WI38 (cell line): ENCODE data around the gene SCN1B.

ENCODE experiments used
- H3K4me3 ChIP-seq: 2 replicates; pipeline ENCODE4 v1.5.1; 2011; ENCODE audit warnings: low read depth, mild to moderate bottlenecking, control low read depth, low read length
- TF ChIP-seq, protein P1 (sequence below): IDR thresholded peaks from 2 replicates; pipeline ENCODE4 v1.5.1; 2012; ENCODE audit warnings: low read depth, mild to moderate bottlenecking, control low read depth, low read length

SCN1B gene

DNA sequence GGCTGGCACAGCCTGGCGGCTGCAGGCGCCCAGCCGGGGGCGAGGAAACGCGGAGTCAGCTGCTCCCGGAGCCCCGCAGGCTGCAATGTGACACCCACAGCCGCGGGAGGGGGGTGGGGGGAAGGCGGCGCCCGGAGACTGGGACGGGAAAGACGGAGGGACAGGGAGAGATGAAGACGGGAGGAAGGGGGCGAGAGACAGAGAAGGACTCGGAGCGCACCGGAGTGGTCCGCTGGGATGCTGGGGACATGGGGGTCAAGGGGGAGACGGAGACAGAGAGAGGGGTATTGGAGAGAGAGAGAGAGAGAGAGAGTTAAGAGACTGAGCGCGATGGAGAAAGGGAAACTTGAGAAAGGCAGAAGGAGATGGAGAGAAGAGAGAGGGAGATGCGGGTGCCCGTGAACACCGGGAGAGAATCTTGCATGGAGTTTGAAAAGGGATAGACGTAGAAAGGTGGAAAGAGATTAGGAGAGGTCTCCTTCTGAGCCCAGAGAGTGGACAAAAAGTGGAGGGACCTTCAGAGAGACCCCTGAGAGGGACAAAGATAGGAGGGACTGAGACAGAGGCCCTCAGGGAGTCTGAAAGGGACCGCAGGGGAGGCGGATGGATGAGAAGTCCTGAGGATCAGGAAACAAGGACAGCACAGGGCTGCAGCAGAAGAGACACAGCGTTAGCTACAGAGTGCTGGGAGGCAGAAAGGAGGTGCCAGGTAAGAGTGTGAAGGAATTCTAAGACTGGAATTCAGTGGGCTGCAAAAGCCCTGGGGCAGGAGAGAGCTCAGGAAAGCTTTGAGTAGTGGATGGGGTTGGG, 1.0 kb downstream of the SCN1B start:
- H3K4me3 ChIP-seq, result peak overlapping the region; percentile 60
- TF ChIP-seq, protein P1, sequence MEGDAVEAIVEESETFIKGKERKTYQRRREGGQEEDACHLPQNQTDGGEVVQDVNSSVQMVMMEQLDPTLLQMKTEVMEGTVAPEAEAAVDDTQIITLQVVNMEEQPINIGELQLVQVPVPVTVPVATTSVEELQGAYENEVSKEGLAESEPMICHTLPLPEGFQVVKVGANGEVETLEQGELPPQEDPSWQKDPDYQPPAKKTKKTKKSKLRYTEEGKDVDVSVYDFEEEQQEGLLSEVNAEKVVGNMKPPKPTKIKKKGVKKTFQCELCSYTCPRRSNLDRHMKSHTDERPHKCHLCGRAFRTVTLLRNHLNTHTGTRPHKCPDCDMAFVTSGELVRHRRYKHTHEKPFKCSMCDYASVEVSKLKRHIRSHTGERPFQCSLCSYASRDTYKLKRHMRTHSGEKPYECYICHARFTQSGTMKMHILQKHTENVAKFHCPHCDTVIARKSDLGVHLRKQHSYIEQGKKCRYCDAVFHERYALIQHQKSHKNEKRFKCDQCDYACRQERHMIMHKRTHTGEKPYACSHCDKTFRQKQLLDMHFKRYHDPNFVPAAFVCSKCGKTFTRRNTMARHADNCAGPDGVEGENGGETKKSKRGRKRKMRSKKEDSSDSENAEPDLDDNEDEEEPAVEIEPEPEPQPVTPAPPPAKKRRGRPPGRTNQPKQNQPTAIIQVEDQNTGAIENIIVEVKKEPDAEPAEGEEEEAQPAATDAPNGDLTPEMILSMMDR, result no peak

DNA sequence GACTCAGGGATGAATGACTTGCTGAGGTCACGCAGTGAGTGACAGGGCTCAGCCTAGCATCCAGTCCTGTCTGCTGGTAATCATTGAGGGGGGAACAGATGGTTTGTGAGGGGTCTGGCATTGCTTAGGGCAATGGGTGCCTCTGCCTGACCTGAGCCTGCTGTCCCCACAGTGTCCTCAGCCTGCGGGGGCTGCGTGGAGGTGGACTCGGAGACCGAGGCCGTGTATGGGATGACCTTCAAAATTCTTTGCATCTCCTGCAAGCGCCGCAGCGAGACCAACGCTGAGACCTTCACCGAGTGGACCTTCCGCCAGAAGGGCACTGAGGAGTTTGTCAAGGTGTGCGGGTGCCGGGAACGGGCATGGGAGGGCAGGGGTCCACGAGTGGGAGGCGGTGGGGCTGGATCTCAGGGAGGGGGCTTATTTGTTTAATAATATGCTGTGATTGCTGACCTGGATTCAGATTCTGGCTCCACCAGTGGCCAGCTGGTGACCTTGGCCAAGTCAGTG, 2.1 kb downstream of the SCN1B start:
- TF ChIP-seq, protein P1, result no peak
- no peak overlapping the region for H3K4me3 ChIP-seq

DNA sequence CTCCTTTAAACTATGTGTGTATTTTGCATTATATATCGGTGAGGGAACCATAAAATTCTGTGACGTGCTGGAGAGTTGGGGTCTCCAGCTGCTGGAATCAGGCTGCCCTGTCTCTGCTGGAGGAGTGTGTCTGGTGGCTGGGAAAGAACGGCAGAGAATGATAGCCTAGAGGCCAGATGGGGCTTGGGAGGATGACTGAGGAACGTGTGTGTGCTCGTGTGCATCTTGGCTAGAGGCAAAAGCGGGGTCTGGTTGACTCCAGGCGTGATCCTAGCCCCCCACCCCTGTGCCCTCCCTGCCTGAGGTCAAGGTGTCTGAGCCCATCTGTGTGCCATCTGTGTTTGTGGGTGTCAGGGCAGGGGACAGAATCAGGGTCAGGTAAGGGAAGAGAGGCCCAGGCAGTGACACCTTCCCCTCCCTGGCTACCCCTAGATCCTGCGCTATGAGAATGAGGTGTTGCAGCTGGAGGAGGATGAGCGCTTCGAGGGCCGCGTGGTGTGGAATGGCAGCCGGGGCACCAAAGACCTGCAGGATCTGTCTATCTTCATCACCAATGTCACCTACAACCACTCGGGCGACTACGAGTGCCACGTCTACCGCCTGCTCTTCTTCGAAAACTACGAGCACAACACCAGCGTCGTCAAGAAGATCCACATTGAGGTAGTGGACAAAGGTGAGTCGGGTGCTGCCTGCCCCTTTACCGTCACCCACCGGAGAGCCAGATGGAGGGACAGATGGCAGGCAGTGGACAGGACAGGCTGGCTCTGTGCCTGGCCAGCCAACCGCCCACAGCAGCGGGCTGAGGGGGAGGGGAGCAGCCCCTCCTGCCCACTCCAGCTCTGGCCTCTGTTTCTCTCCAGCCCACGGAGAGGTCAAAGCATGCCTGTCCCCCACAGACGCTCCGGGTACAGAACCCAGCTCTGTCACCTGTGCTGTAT, 3.1 kb downstream of the SCN1B start:
- TF ChIP-seq, protein P1, result no peak
- H3K4me3 ChIP-seq, result no peak overlapping the region

DNA sequence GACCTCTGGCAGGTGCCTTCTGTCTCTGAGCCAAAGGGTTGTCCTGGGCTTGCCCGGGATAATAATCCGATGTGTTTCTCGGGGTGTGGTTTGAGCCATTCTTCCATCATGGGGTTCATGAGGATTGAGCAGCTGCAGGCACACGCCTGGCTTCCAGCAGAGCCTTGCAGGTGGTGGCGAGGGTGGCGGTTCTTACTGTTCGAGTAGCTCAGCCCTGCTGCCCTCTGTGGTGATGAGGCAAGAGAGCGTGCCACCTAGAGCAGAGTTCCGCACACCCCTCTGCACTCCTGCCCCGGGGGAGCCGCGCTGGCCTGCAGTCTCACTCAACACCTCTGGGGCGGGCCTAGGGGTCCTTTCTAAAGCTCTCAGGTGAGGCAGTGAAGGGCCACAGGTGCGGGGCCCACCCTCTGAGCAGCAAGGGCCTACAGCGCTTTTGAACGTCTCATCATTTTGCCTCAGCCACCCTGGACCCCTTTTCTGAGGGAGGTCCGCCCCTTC, 3.8 kb downstream of the SCN1B start:
- TF ChIP-seq, protein P1, result no peak
- no peak overlapping the region for H3K4me3 ChIP-seq

DNA sequence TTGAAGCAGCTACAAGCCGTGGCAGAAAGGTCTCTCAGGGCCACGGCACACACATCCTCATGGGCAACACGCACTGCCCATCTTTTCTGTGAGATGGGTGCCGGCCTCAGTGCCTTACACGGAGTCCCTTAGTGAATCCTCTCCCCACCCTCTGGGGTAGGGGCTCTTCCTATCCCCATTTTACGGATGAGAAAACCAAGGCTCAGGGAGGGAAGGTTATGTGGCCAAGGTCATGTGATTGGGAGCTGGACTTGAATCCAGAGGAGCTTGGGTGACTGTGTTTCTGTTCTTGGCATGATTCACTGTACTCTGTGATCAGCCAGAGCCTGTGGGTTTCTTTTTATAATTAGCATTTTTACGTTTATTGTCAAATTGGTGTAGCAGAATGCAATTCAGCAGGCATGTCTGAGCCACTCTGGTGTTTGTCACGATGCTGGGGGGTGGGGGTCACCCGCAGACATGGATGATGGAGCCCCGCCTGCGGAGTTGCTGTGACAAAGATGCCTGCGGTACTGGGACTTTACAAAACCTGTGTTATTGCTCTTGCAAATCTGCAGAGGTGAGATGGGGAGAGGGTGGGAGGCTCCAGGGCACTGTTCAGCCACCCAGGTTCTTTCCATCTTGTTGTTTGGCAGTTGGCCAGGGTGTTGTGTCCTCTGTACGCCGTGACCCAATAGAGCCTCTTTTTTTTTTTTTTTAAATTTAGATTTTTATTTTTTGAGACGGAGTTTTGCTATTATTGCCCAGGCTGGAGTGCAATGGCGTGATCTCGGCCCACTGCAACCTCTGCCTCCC, 4.5 kb downstream of the SCN1B start:
- no peak overlapping the region for H3K4me3 ChIP-seq
- TF ChIP-seq, protein P1, result no peak

DNA sequence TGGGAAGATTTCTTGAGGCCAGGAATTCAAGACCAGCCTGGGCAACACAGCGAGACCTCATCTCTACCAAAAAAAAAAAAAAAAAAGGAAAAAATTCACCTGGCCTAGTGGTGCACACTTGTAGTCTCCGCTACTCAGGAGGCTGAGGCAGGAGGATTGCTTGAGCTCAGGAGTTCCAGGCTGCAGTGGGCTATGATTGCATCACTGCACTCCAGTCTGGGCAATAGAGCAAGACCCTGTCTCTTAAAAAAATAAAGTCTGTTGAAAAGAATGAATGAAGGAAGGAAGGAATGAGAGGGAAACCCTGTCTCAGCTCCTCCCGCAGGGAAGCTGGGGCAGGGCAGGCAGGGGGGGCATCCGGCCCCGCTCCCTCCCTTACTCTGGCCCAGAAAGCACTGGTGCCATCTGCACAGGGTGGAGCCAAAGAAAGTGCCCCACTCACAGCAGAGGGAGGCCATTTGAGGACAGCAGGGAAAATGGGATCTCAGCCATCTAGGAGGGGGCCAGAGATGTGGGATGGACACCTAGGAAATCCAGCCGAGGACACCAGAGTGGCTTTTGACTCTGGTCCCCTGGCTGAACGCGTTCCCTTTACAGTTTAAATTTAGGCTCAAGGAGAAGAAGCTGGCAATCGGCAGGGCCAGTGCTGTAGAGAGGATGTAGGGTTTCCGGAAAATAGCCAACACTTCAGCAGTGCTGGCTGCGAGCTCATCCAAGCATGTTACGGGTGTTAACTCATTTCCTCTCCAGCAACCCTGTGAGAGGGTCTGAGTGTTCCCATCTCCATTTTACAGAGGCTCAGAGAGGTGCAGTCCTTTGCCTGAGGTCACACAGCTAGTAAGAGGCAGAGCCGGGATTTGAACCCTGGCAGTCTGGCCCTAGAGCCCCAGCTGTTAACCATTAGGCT, 7.7 kb downstream of the SCN1B start:
- H3K4me3 ChIP-seq, result no peak overlapping the region
- TF ChIP-seq, protein P1, result no peak
